HepG2 (cell line): Measurements from ENCODE around the gene MPC2. TPM values are rescaled to one million over a fixed set of nuclear protein-coding genes. Genes with fewer than 3 reads are reported as not detected.

Source experiments
- HNF4G ChIP-seq, 2 experiments: sonication (generic) in 1 of 2; formaldehyde crosslinking in 1 of 2; IDR thresholded peaks; 2 replicates each; pipeline versions ENCODE4 v1.4.0 to v1.6.1; 2011 to 2020; ENCODE audit warnings: borderline replicate concordance in 2 of 2, low read depth in 2 of 2, mild to moderate bottlenecking in 2 of 2, low read length in 1 of 2, missing genetic modification reagents in 1 of 2, moderate library complexity in 1 of 2
- MLX ChIP-seq: IDR thresholded peaks from 2 replicates; pipeline ENCODE4 v1.6.1; 2016
- NR2F6 ChIP-seq, 2 experiments: IDR thresholded peaks; 2 replicates each; pipeline ENCODE4 v1.6.1; 2016; ENCODE audit warnings: antibody characterized with exemption in 1 of 2, mild to moderate bottlenecking in 1 of 2
- PCBP1 ChIP-seq: fragments of 200-400 bp; formaldehyde crosslinking; IDR thresholded peaks from 2 replicates; pipeline ENCODE4 v1.6.1; 2017; ENCODE audit warnings: mild to moderate bottlenecking, low read depth, low read length, borderline replicate concordance
- PHF5A ChIP-seq: IDR thresholded peaks from one replicate; pipeline ENCODE4 v1.6.1; 2018; ENCODE audit warnings: low read depth, missing genetic modification reagents; ENCODE audit not compliant: unreplicated experiment
- POGK ChIP-seq: sonication (generic); formaldehyde crosslinking; conservative IDR thresholded peaks from 2 replicates; pipeline ENCODE4 v1.8.0; 2022; ENCODE audit warnings: mild to moderate bottlenecking, moderate library complexity, missing genetic modification reagents
- PRDM4 ChIP-seq: sonication (generic); formaldehyde crosslinking; IDR thresholded peaks from 2 replicates; pipeline ENCODE4 v1.9.0; 2021; ENCODE audit warnings: missing genetic modification reagents, borderline replicate concordance
- RARA ChIP-seq: IDR thresholded peaks from 2 replicates; pipeline ENCODE4 v1.6.1; 2016; ENCODE audit warnings: missing genetic modification reagents, missing compliant biosample characterization
- RNF2 ChIP-seq: fragments of 450-650 bp; conservative IDR thresholded peaks from 2 replicates; pipeline ENCODE4 v1.6.1; 2016; ENCODE audit warnings: low read depth
- ZNF17 ChIP-seq: sonication (generic); formaldehyde crosslinking; IDR thresholded peaks from 2 replicates; pipeline ENCODE4 v1.5.0; 2020; ENCODE audit warnings: mild to moderate bottlenecking, missing genetic modification reagents
- ZNF274 ChIP-seq: sonication (generic); formaldehyde crosslinking; IDR thresholded peaks from 2 replicates; pipeline ENCODE4 v1.5.1; 2020; ENCODE audit warnings: mild to moderate bottlenecking, missing genetic modification reagents
- ZNF432 ChIP-seq: sonication (generic); formaldehyde crosslinking; IDR thresholded peaks from 2 replicates; pipeline ENCODE4 v1.5.0; 2020; ENCODE audit warnings: missing genetic modification reagents, mild to moderate bottlenecking, borderline replicate concordance
- ZNF646 ChIP-seq: sonication (generic); formaldehyde crosslinking; IDR thresholded peaks from 2 replicates; pipeline ENCODE4 v1.9.0; 2021; ENCODE audit warnings: mild to moderate bottlenecking, missing genetic modification reagents
- ZXDC ChIP-seq: sonication (generic); formaldehyde crosslinking; IDR thresholded peaks from 2 replicates; pipeline ENCODE4 v1.5.0; 2020; ENCODE audit warnings: mild to moderate bottlenecking, missing genetic modification reagents
- polyA plus RNA-seq, 8 experiments: library from polyadenylated mRNA; depleted of rRNA in 3 of 8; stranded (reverse) in 7 of 8; unstranded in 1 of 8; fragments of >200 nt; fragmentation: Illumina TruSeq in 4 of 8; extraction: Trizol in 4 of 8; gene quantifications; 2 replicates each; pipeline versions ENCODE4 v1.2.1 to v1.2.3, GENCODE V29; 2011 to 2016; ENCODE audit warnings: low read depth in 4 of 8, missing spikeins in 1 of 8, mixed read lengths in 1 of 8; ENCODE audit not compliant: insufficient read depth in 1 of 8
- total RNA-seq, 5 experiments: library from RNA; depleted of rRNA; stranded (reverse); fragments of >200 nt; fragmentation: Illumina TruSeq; extraction: Trizol; gene quantifications; 2 replicates each; pipeline ENCODE4 v1.2.3, GENCODE V29; 2016; ENCODE audit warnings: low read depth in 1 of 5

Gene MPC2
- total and polyA plus RNA-seq, 2 of the 13 experiments (the other 11 are each of a cell fraction or from before 2014, with no cell fraction given) = 38.8 to 136 TPM

- TF ChIP-seq ZNF646 (CRISPR knock-in tag) = no peak
- no peak for TF ChIP-seq MLX (CRISPR knock-in tag)
- TF ChIP-seq PCBP1 = no peak
- TF ChIP-seq PRDM4 (CRISPR knock-in tag) = no peak
- TF ChIP-seq ZNF17 (CRISPR knock-in tag) = no peak
- peak; percentile 69; the same call in 1 of the 2 replicates for TF ChIP-seq RARA (CRISPR knock-in tag)
- TF ChIP-seq NR2F6 (IDR thresholded peaks at IDR 0.05) = peak; percentile 87
- TF ChIP-seq NR2F6 (CRISPR knock-in tag; IDR thresholded peaks at IDR 0.05) = peak; percentile 83
- TF ChIP-seq ZNF274 = no peak
- TF ChIP-seq RNF2 = no peak
- TF ChIP-seq ZNF432 = no peak
- TF ChIP-seq PHF5A (CRISPR knock-in tag) = no peak
- no peak for TF ChIP-seq ZXDC (CRISPR knock-in tag)
- 0 out of 2 replicates have a peak, but pooled peaks have one; percentile 57 for TF ChIP-seq POGK (CRISPR knock-in tag)
- TF ChIP-seq HNF4G (IDR thresholded peaks at IDR 0.05; ENCODE audit: borderline replicate concordance, low read depth, low read length) = peak; percentile 48; the same call in 1 of the 2 replicates
- TF ChIP-seq HNF4G (CRISPR knock-in tag; IDR thresholded peaks at IDR 0.05; ENCODE audit: borderline replicate concordance, low read depth) = 0 out of 2 replicates have a peak, but pooled peaks have one; percentile 36
These were observed 22.9 kb downstream of the MPC2 start, which contains the start of gene ADCY10 (continued) for GRCh38 chr1:167913895-167914496.
